ENCODE data around the gene TRABD2A.

Gene TRABD2A

DNA sequence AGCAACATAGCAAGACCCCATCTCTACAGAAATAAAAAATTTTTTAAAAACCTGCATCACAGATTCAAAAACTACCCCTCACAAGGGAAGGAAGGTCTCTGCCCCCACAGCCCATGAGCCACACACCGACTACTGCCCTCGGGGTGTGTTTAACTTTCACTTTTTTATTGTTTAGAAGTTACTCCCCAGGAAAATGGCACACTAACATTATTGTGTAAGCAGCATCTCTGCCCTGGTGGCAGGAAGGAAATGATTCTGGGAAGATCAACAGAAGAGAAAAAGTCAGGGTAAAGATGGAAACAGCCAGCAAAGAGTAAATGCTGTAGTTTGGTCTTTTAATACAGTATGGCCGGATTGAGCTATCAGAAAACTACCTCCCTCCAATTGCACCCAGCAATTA lies 21.9 kb downstream of the TRABD2A start:
- TF ChIP-seq CTCF (IDR thresholded peaks at IDR 0.05; ENCODE audit: insufficient read depth, low read depth, low read length, missing control alignments) = no peak
- DNase-seq (ENCODE audit: low read depth) = no peak
- no peak overlapping the region for H3K4me3 ChIP-seq (ENCODE audit: low read length)

DNA sequence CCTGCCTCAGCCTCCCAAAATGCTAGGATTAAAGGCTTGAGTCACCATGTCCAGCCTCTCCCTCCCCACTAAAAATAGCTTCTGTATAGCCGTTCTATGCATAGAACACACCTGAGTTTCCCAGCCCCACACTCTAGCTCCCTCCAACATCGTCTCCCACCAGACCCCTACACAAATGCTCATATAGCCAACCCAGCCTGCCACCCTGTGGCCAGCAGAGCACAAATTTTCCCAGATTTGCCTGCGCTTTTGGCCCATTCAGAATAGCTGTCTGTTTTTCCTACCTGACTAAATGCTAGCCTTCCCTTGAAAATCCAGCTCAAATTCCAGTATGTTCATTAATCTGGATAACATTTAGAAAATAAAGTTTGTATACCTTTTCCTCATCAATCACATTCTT lies 22.8 kb downstream of the TRABD2A start:
- TF ChIP-seq CTCF (IDR thresholded peaks at IDR 0.05; ENCODE audit: insufficient read depth, low read depth, low read length, missing control alignments) = no peak
- no peak for DNase-seq (ENCODE audit: low read depth)
- H3K4me3 ChIP-seq (ENCODE audit: low read length) = no peak overlapping the region

GRCh38 chr2:84857566-84857965 lies 23.3 kb downstream of the TRABD2A start:
- no peak overlapping the region for H3K4me3 ChIP-seq (ENCODE audit: low read length)
- no peak for TF ChIP-seq CTCF (IDR thresholded peaks at IDR 0.05; ENCODE audit: insufficient read depth, low read depth, low read length, missing control alignments)
- no peak for DNase-seq (ENCODE audit: low read depth)

DNA sequence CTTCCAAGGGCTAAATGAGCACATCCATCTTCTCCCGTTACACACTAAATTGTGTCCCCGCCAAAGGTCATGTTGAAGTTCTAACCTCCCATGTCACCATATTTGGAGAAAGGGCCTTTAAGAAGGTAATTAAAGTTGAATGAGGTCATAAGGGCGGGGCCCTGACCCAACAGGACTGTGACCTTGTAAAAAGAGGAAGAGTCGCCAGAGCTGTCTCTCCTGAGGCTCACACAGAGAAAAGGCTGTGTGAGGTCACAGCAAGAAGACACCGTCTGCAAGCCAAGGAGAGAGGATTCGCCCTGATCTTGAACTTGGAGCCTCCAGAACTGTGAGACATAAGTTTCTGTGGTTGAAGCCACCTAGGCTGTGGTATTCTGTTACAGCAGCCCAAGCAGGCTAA lies 24.1 kb downstream of the TRABD2A start:
- DNase-seq (ENCODE audit: low read depth) = no peak
- TF ChIP-seq CTCF (IDR thresholded peaks at IDR 0.05; ENCODE audit: insufficient read depth, low read depth, low read length, missing control alignments) = no peak
- H3K4me3 ChIP-seq (ENCODE audit: low read length) = no peak overlapping the region

GRCh38 chr2:84855731-84856130 lies 25.2 kb downstream of the TRABD2A start:
- no peak for TF ChIP-seq CTCF (IDR thresholded peaks at IDR 0.05; ENCODE audit: insufficient read depth, low read depth, low read length, missing control alignments)
- no peak overlapping the region for H3K4me3 ChIP-seq (ENCODE audit: low read length)
- no peak for DNase-seq (ENCODE audit: low read depth)

- no peak for DNase-seq (ENCODE audit: low read depth)
- TF ChIP-seq CTCF (IDR thresholded peaks at IDR 0.05; ENCODE audit: insufficient read depth, low read depth, low read length, missing control alignments) = no peak
- H3K4me3 ChIP-seq (ENCODE audit: low read length) = no peak overlapping the region
Measured at GRCh38 chr2:84854850-84855249, 26.0 kb downstream of the TRABD2A start.

DNA sequence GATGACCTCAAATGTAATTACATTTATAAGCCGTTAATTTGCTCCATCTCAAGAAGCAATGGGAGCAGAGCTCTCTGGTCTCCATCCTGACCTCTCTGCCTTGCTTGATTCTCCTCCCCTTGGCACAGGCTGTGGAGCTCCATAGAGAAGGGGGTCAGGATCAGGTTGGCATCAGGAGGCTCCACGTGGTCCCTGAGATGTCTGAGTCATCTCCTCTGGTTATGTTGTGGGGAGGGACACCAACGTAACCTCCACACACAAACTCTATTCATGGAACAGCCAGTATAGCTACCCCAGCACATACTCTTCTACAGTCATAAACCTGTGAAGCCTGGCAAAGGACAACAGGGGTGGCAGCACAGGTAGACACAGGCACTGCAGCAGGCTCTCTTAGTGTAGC lies 29.0 kb downstream of the TRABD2A start:
- no peak for DNase-seq (ENCODE audit: low read depth)
- TF ChIP-seq CTCF (IDR thresholded peaks at IDR 0.05; ENCODE audit: insufficient read depth, low read depth, low read length, missing control alignments) = no peak
- no peak overlapping the region for H3K4me3 ChIP-seq (ENCODE audit: low read length)

All from epithelial cell of esophagus (primary cell).